ENCODE measurements around the gene CRYL1. TPM values are rescaled to one million over a fixed set of nuclear protein-coding genes. Genes with fewer than 3 reads are reported as not detected.

CRYL1 gene
- total and polyA plus RNA-seq, 9 of the 15 experiments (the other 6 are each of a cell fraction or from before 2014, with no cell fraction given), result 1.0 to 6.9 (median 2.4) TPM

GRCh38 chr13:20566898-20567874, 41.5 kb upstream of the CRYL1 start, which contains the start of gene IFT88 (continued):
- TF ChIP-seq MGA (IDR thresholded peaks at IDR 0.05) (peak; percentile 22; the same call in 1 of the 2 replicates), ZNF592 (IDR thresholded peaks at IDR 0.05) (0 out of 2 replicates have a peak, but pooled peaks have one; percentile 5), NEUROD1 (IDR thresholded peaks at IDR 0.05; ENCODE audit: borderline replicate concordance, low read depth, low read length, partially characterized antibody) (peak; percentile 43), RNF2 (IDR thresholded peaks at IDR 0.05) (no peak), POLR2A (conservative IDR thresholded peaks at IDR 0.05) (peak; percentile 70)

All from K562 (cell line).